ENCODE data around the gene KIF26B. TPM values are rescaled to one million over a fixed set of nuclear protein-coding genes. Genes with fewer than 3 reads are reported as not detected.

Gene KIF26B
- total RNA-seq, 3 donors from 2014 or later (not counting 1 experiment from before 2014, with no cell fraction given): 0.16 to 0.96 (median 0.18) TPM

- no peak for DNase-seq
- H3K4me3 ChIP-seq (ENCODE audit: low read length): no peak overlapping the region
- no peaks in the 10 kb centered on the region for H3K9me3 ChIP-seq (ENCODE audit: control insufficient read depth, insufficient read depth, low read length)
- no peaks in the 10 kb centered on the region for H3K9me3 Mint-ChIP-seq
- no peak for ATAC-seq
- H3K27ac Mint-ChIP-seq: no peak overlapping the region
- H3K4me1 ChIP-seq (ENCODE audit: control insufficient read depth, insufficient read depth, low read length): no peaks in the 10 kb centered on the region
- no peaks in the 10 kb centered on the region for H3K27me3 ChIP-seq (ENCODE audit: control insufficient read depth, insufficient read depth, low read length)
- TF ChIP-seq, protein P1, sequence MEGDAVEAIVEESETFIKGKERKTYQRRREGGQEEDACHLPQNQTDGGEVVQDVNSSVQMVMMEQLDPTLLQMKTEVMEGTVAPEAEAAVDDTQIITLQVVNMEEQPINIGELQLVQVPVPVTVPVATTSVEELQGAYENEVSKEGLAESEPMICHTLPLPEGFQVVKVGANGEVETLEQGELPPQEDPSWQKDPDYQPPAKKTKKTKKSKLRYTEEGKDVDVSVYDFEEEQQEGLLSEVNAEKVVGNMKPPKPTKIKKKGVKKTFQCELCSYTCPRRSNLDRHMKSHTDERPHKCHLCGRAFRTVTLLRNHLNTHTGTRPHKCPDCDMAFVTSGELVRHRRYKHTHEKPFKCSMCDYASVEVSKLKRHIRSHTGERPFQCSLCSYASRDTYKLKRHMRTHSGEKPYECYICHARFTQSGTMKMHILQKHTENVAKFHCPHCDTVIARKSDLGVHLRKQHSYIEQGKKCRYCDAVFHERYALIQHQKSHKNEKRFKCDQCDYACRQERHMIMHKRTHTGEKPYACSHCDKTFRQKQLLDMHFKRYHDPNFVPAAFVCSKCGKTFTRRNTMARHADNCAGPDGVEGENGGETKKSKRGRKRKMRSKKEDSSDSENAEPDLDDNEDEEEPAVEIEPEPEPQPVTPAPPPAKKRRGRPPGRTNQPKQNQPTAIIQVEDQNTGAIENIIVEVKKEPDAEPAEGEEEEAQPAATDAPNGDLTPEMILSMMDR (IDR thresholded peaks at IDR 0.05): no peak
- no peaks in the 10 kb centered on the region for H3K4me1 Mint-ChIP-seq
- H3K4me3 Mint-ChIP-seq: no peak overlapping the region
- no peaks in the 10 kb centered on the region for H3K36me3 ChIP-seq (ENCODE audit: control insufficient read depth, insufficient read depth, low read length)
- H3K27ac ChIP-seq (ENCODE audit: low read length): no peak overlapping the region
- H3K27me3 Mint-ChIP-seq (ENCODE audit: low read depth in 2 of 2): peaks cover 0 to 12% of the 10 kb centered on the region in 2 donors
- intact Hi-C loops (cut with micrococcal nuclease): no loop called here
- 91% methylated on average over 5 of the region's 5 CpGs for WGBS (ENCODE audit: insufficient coverage)
- no peaks in the 10 kb centered on the region for H3K36me3 Mint-ChIP-seq
These were observed 71.4 kb downstream of the KIF26B start for GRCh38 chr1:245226203-245226499.

DNA sequence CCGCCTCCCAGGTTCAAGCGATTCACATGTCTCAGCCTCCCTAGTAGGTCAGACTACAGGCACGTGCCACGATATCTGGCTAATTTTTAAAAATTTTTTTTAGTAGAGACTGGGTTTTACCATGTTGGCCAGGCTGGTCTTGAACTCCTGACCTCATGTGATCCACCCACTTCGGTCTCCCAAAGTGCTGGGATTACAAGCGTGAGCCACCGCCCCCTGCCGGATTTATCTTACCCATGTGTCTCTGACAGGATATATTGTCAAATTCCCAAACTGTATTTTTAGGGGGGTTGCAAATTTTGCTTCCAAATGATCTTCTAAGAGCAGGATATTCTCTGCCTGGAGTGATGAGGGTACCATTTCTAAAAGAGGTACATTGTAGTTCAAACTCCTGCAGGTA is 74.3 kb downstream of the KIF26B start:
- no peak overlapping the region for H3K4me3 ChIP-seq (ENCODE audit: low read length)
- H3K27me3 ChIP-seq (ENCODE audit: control insufficient read depth, insufficient read depth, low read length): no peaks in the 10 kb centered on the region
- 91% methylated on average over 7 of the region's 8 CpGs for WGBS (ENCODE audit: insufficient coverage)
- DNase-seq (no peak), ATAC-seq (no peak)
- TF ChIP-seq, protein P1 (IDR thresholded peaks at IDR 0.05): no peak
- intact Hi-C loops (cut with micrococcal nuclease): no loop called here
- Mint-ChIP-seq H3K27ac (no peak overlapping the region), H3K36me3 (no peaks in the 10 kb centered on the region), H3K27me3 (ENCODE audit: low read depth in 2 of 2) (peaks cover 0 to 12% of the 10 kb centered on the region in 2 donors), H3K4me1 (no peaks in the 10 kb centered on the region), H3K9me3 (no peaks in the 10 kb centered on the region), H3K4me3 (no peak overlapping the region)
- H3K27ac ChIP-seq (ENCODE audit: low read length): no peak overlapping the region
- H3K9me3 ChIP-seq (ENCODE audit: control insufficient read depth, insufficient read depth, low read length): no peaks in the 10 kb centered on the region
- H3K36me3 ChIP-seq (ENCODE audit: control insufficient read depth, insufficient read depth, low read length): no peaks in the 10 kb centered on the region
- no peaks in the 10 kb centered on the region for H3K4me1 ChIP-seq (ENCODE audit: control insufficient read depth, insufficient read depth, low read length)

DNA sequence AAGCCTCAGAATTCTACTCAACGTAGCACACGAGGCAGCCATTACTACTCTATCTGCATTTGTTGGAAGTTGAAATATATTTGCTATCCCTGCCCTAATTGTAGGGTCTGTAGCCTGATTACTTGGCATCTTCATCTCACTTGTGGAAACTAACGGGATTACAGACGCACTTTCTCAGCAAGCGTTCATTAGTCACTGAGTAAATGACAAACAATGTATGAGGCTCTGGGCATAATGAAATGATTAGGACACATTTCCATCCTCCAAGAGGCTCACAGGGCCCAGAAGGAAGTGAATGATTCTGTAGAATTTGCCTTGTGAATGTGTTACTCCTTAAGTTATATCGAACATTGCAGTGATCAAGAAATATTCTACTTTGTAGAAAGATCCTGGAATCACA is 78.1 kb downstream of the KIF26B start:
- Mint-ChIP-seq H3K4me3 (no peak overlapping the region), H3K27me3 (ENCODE audit: low read depth in 2 of 2) (peaks cover 0 to 12% of the 10 kb centered on the region in 2 donors), H3K27ac (no peak overlapping the region), H3K36me3 (no peaks in the 10 kb centered on the region), H3K4me1 (no peaks in the 10 kb centered on the region), H3K9me3 (no peaks in the 10 kb centered on the region)
- Histone ChIP-seq H3K4me1 (ENCODE audit: control insufficient read depth, insufficient read depth, low read length) (no peaks in the 10 kb centered on the region), H3K36me3 (ENCODE audit: control insufficient read depth, insufficient read depth, low read length) (no peaks in the 10 kb centered on the region), H3K4me3 (ENCODE audit: low read length) (no peak overlapping the region), H3K27ac (ENCODE audit: low read length) (no peak overlapping the region), H3K27me3 (ENCODE audit: control insufficient read depth, insufficient read depth, low read length) (no peaks in the 10 kb centered on the region), H3K9me3 (ENCODE audit: control insufficient read depth, insufficient read depth, low read length) (no peaks in the 10 kb centered on the region)
- intact Hi-C loops (cut with micrococcal nuclease): no loop called here
- DNase-seq: no peak
- 94% methylated on average over 6 of the region's 6 CpGs for WGBS (ENCODE audit: insufficient coverage)
- ATAC-seq: no peak
- TF ChIP-seq, protein P1 (IDR thresholded peaks at IDR 0.05): no peak

DNA sequence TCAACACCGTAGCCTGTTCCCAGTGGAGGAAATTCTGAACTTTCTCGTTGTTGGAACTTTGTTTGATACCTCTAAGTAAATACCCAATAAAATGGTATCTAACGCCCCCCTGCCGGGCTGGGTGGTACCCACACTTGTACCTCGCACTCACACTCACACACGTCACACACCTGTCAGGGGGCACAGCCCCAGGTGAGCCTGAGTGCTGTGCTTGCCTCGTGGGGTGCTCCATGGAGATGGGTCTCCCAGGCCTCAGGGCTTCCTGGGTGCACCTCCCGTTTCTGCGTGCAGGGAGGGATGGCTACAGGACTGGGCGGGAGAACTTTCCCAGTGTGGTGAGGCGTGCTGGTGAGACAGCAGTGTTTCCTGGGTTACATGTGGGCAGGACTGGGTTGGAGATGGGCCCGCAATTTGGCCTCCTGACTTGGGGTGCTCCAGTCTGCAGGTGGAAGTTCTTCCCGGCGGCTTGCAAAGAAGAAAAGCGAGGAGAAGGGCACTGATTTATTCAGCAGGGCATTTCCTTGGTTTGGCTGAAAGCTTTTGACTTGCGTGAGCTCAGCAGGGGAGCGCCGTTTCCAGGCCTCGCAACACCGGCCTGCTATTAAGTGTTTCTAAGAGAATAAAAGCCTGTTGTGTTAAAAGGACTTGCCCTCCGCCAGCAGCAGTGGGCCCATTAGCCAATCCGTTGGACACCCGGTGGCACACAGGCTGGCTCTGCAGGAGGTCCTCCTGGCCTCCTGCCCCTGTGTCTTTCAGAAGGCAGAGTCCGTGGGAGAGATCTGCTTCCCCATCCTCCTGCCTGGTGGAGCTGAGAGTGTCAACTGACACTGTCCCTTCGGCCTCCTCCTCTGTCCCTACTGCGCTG is 79.7 kb downstream of the KIF26B start:
- Mint-ChIP-seq H3K27me3 (ENCODE audit: low read depth in 2 of 2) (peaks cover 0 to 18% of the 10 kb centered on the region in 2 donors), H3K4me1 (no peaks in the 10 kb centered on the region), H3K27ac (no peak overlapping the region), H3K9me3 (no peaks in the 10 kb centered on the region), H3K4me3 (no peak overlapping the region), H3K36me3 (no peaks in the 10 kb centered on the region)
- no peak overlapping the region for H3K4me3 ChIP-seq (ENCODE audit: low read length)
- DNase-seq: no peak
- H3K9me3 ChIP-seq (ENCODE audit: control insufficient read depth, insufficient read depth, low read length): no peaks in the 10 kb centered on the region
- H3K4me1 ChIP-seq (ENCODE audit: control insufficient read depth, insufficient read depth, low read length): no peaks in the 10 kb centered on the region
- H3K36me3 ChIP-seq (ENCODE audit: control insufficient read depth, insufficient read depth, low read length): no peaks in the 10 kb centered on the region
- no peaks in the 10 kb centered on the region for H3K27me3 ChIP-seq (ENCODE audit: control insufficient read depth, insufficient read depth, low read length)
- TF ChIP-seq, protein P1 (IDR thresholded peaks at IDR 0.05): no peak
- intact Hi-C loops (cut with micrococcal nuclease): no loop called here
- no peak overlapping the region for H3K27ac ChIP-seq (ENCODE audit: low read length)
- 86% methylated on average over 26 of the region's 26 CpGs for WGBS (ENCODE audit: insufficient coverage)
- no peak for ATAC-seq
